Measurements from ENCODE around the gene IL3. TPM values are rescaled to one million over a fixed set of nuclear protein-coding genes. Genes with fewer than 3 reads are reported as not detected.

The IL3 gene
- total RNA-seq, 1 donor from 2014 or later: not detected

GRCh38 chr5:132085686-132086085 lies 25.2 kb downstream of the IL3 start:
- no peak overlapping the region for H3K4me3 Mint-ChIP-seq (ENCODE audit: unreplicated experiment)
- no peak overlapping the region for H3K27ac Mint-ChIP-seq (ENCODE audit: unreplicated experiment)
- peaks cover 1% of the 10 kb centered on the region for H3K9me3 Mint-ChIP-seq (ENCODE audit: unreplicated experiment)
- no peaks in the 10 kb centered on the region for H3K36me3 Mint-ChIP-seq (ENCODE audit: unreplicated experiment)
- peaks cover 3% of the 10 kb centered on the region for H3K27me3 Mint-ChIP-seq (ENCODE audit: unreplicated experiment)
- no peak for DNase-seq
- no peak for TF ChIP-seq CTCF (IDR thresholded peaks at IDR 0.05; ENCODE audit: partially characterized antibody, unreplicated experiment)
- no peaks in the 10 kb centered on the region for H3K4me1 Mint-ChIP-seq (ENCODE audit: low read depth, unreplicated experiment)

- peaks cover 3% of the 10 kb centered on the region for H3K27me3 Mint-ChIP-seq (ENCODE audit: unreplicated experiment)
- H3K4me3 Mint-ChIP-seq (ENCODE audit: unreplicated experiment): no peak overlapping the region
- no peaks in the 10 kb centered on the region for H3K4me1 Mint-ChIP-seq (ENCODE audit: low read depth, unreplicated experiment)
- H3K27ac Mint-ChIP-seq (ENCODE audit: unreplicated experiment): no peak overlapping the region
- no peak for TF ChIP-seq CTCF (IDR thresholded peaks at IDR 0.05; ENCODE audit: partially characterized antibody, unreplicated experiment)
- no peak for DNase-seq
- no peaks in the 10 kb centered on the region for H3K36me3 Mint-ChIP-seq (ENCODE audit: unreplicated experiment)
- H3K9me3 Mint-ChIP-seq (ENCODE audit: unreplicated experiment): peaks cover 1% of the 10 kb centered on the region
Observed at GRCh38 chr5:132086277-132086794, 25.9 kb downstream of the IL3 start.

- TF ChIP-seq CTCF (IDR thresholded peaks at IDR 0.05; ENCODE audit: partially characterized antibody, unreplicated experiment): no peak
- Mint-ChIP-seq H3K4me3 (ENCODE audit: unreplicated experiment) (no peak overlapping the region), H3K9me3 (ENCODE audit: unreplicated experiment) (peaks cover 1% of the 10 kb centered on the region), H3K36me3 (ENCODE audit: unreplicated experiment) (no peaks in the 10 kb centered on the region), H3K27me3 (ENCODE audit: unreplicated experiment) (peaks cover 3% of the 10 kb centered on the region), H3K4me1 (ENCODE audit: low read depth, unreplicated experiment) (no peaks in the 10 kb centered on the region), H3K27ac (ENCODE audit: unreplicated experiment) (no peak overlapping the region)
- DNase-seq: no peak
Observed at GRCh38 chr5:132087176-132087575, 26.7 kb downstream of the IL3 start.

GRCh38 chr5:132087661-132088060 lies 27.2 kb downstream of the IL3 start:
- H3K4me3 Mint-ChIP-seq (ENCODE audit: unreplicated experiment): no peak overlapping the region
- peaks cover 1% of the 10 kb centered on the region for H3K9me3 Mint-ChIP-seq (ENCODE audit: unreplicated experiment)
- TF ChIP-seq CTCF (IDR thresholded peaks at IDR 0.05; ENCODE audit: partially characterized antibody, unreplicated experiment): no peak
- H3K36me3 Mint-ChIP-seq (ENCODE audit: unreplicated experiment): no peaks in the 10 kb centered on the region
- H3K27ac Mint-ChIP-seq (ENCODE audit: unreplicated experiment): no peak overlapping the region
- H3K27me3 Mint-ChIP-seq (ENCODE audit: unreplicated experiment): peaks cover 3% of the 10 kb centered on the region
- DNase-seq: no peak
- no peaks in the 10 kb centered on the region for H3K4me1 Mint-ChIP-seq (ENCODE audit: low read depth, unreplicated experiment)

GRCh38 chr5:132089363-132089762 lies 28.9 kb downstream of the IL3 start:
- H3K9me3 Mint-ChIP-seq (ENCODE audit: unreplicated experiment): peaks cover 5% of the 10 kb centered on the region
- H3K27ac Mint-ChIP-seq (ENCODE audit: unreplicated experiment): no peak overlapping the region
- peaks cover 3% of the 10 kb centered on the region for H3K27me3 Mint-ChIP-seq (ENCODE audit: unreplicated experiment)
- no peak for TF ChIP-seq CTCF (IDR thresholded peaks at IDR 0.05; ENCODE audit: partially characterized antibody, unreplicated experiment)
- H3K36me3 Mint-ChIP-seq (ENCODE audit: unreplicated experiment): no peaks in the 10 kb centered on the region
- no peak overlapping the region for H3K4me3 Mint-ChIP-seq (ENCODE audit: unreplicated experiment)
- no peaks in the 10 kb centered on the region for H3K4me1 Mint-ChIP-seq (ENCODE audit: low read depth, unreplicated experiment)
- no peak for DNase-seq

All from glutamatergic neuron (in vitro differentiated cells).